Neuronal stem cell (in vitro differentiated cells): ENCODE measurements around the gene NSG2.

Source experiments
- DNase-seq: peaks from one replicate; pipeline ENCODE4 v3.0.0-alpha.2; 2013; ENCODE audit warnings: low spot score
- H2AFZ ChIP-seq: one replicate; pipeline ENCODE4 v1.6.1; 2013; ENCODE audit warnings: mild to moderate bottlenecking, low read length, inconsistent platforms
- H2AK5ac ChIP-seq: 2 replicates; pipeline ENCODE4 v1.6.1; 2013; ENCODE audit warnings: low read depth, mild to moderate bottlenecking, inconsistent platforms, low read length, moderate library complexity, mixed read lengths
- H2BK120ac ChIP-seq: 2 replicates; pipeline ENCODE4 v1.6.1; 2013; ENCODE audit warnings: low read depth, mild to moderate bottlenecking, inconsistent platforms, low read length, moderate library complexity, mixed read lengths
- H2BK12ac ChIP-seq: one replicate; pipeline ENCODE4 v1.6.1; 2013; ENCODE audit warnings: low read length, inconsistent platforms
- H2BK15ac ChIP-seq: 2 replicates; pipeline ENCODE4 v1.6.1; 2013; ENCODE audit warnings: mild to moderate bottlenecking, low read length, inconsistent platforms, mixed read lengths
- H2BK5ac ChIP-seq: one replicate; pipeline ENCODE4 v1.6.1; 2013; ENCODE audit warnings: inconsistent platforms, mild to moderate bottlenecking, low read length, moderate library complexity
- H3K14ac ChIP-seq: one replicate; pipeline ENCODE4 v1.6.1; 2013; ENCODE audit warnings: low read length, inconsistent platforms
- H3K18ac ChIP-seq: 2 replicates; pipeline ENCODE4 v1.6.1; 2013; ENCODE audit warnings: low read length, inconsistent platforms
- H3K23ac ChIP-seq: 2 replicates; pipeline ENCODE4 v1.6.1; 2013; ENCODE audit warnings: low read depth, mild to moderate bottlenecking, mixed read lengths, low read length, inconsistent platforms; ENCODE audit not compliant: poor library complexity
- H3K27ac ChIP-seq: replicated peaks from 3 replicates; pipeline ENCODE4 v1.5.1; 2013; ENCODE audit warnings: low read length, inconsistent platforms
- H3K27me3 ChIP-seq, 3 experiments: 2 replicates each; pipeline ENCODE4 v1.6.1; 2013; ENCODE audit warnings: low read length in 3 of 3, mild to moderate bottlenecking in 2 of 3, inconsistent platforms in 1 of 3, low read depth in 1 of 3, mixed read lengths in 1 of 3, moderate library complexity in 1 of 3; ENCODE audit not compliant: control insufficient read depth in 3 of 3, insufficient read depth in 3 of 3
- H3K36me3 ChIP-seq, 2 donors: replicated peaks in 1 of 2; 2 replicates each; pipeline ENCODE4 v1.6.1; 2013; ENCODE audit warnings: low read length in 2 of 2; ENCODE audit not compliant: control insufficient read depth in 2 of 2, insufficient read depth in 2 of 2
- H3K4ac ChIP-seq: 2 replicates; pipeline ENCODE4 v1.6.1; 2013; ENCODE audit warnings: inconsistent platforms, mild to moderate bottlenecking, low read length, moderate library complexity
- H3K4me1 ChIP-seq, 2 donors: 1 replicate in 1 of 2; 2 replicates in 1 of 2; pipeline ENCODE4 v1.6.1; 2013; ENCODE audit warnings: low read length in 2 of 2, low read depth in 1 of 2; ENCODE audit not compliant: control insufficient read depth in 2 of 2, insufficient read depth in 1 of 2
- H3K4me2 ChIP-seq: one replicate; pipeline ENCODE4 v1.6.1; 2013; ENCODE audit warnings: mild to moderate bottlenecking, low read length, inconsistent platforms; ENCODE audit not compliant: insufficient read depth, poor library complexity, severe bottlenecking
- H3K4me3 ChIP-seq, 2 donors: 2 replicates each; pipeline ENCODE4 v1.5.1; 2013; ENCODE audit warnings: low read length in 2 of 2, mild to moderate bottlenecking in 2 of 2, inconsistent platforms in 1 of 2, moderate library complexity in 1 of 2
- H3K79me1 ChIP-seq: one replicate; pipeline ENCODE4 v1.6.1; 2013; ENCODE audit warnings: low read depth, mild to moderate bottlenecking, inconsistent platforms, low read length, moderate library complexity
- H3K9ac ChIP-seq: one replicate; pipeline ENCODE4 v1.6.1; 2013; ENCODE audit warnings: mild to moderate bottlenecking, low read depth, low read length, inconsistent platforms; ENCODE audit not compliant: poor library complexity
- H3K9me3 ChIP-seq, 2 donors: replicated peaks in 1 of 2; 2 replicates each; pipeline versions ENCODE3 to v1.6.1; 2013; ENCODE audit warnings: low read length in 2 of 2, mild to moderate bottlenecking in 2 of 2, inconsistent platforms in 1 of 2, low read depth in 1 of 2, mixed read lengths in 1 of 2, moderate library complexity in 1 of 2; ENCODE audit not compliant: control insufficient read depth in 2 of 2, insufficient read depth in 1 of 2
- H4K8ac ChIP-seq: one replicate; pipeline ENCODE4 v1.6.1; 2013; ENCODE audit warnings: low read depth, mild to moderate bottlenecking, inconsistent platforms, low read length, moderate library complexity
- H4K91ac ChIP-seq: one replicate; pipeline ENCODE4 v1.6.1; 2013; ENCODE audit warnings: low read length, low read depth, mild to moderate bottlenecking, inconsistent platforms; ENCODE audit not compliant: poor library complexity
- WGBS, 2 donors: extraction: QIAGEN DNeasy Blood & Tissue Kit; methylation state at CpG; one replicate each; pipeline ENCODE4 v1.1.7; 2013; ENCODE audit warnings: missing lambda C conversion rate in 2 of 2, mixed read lengths in 1 of 2; ENCODE audit not compliant: insufficient read length in 2 of 2, insufficient replicate concordance in 1 of 2; ENCODE audit errors: extremely low coverage in 2 of 2; 5-methylcytosine and 5-hydroxymethylcytosine counted together

Gene NSG2

GRCh38 chr5:174078416-174078815 is 32.9 kb downstream of the NSG2 start:
- H2AFZ ChIP-seq: no peak overlapping the region
- H3K4ac ChIP-seq: no peak overlapping the region
- no peaks in the 10 kb centered on the region for H3K9me3 ChIP-seq
- no peak overlapping the region for H4K91ac ChIP-seq
- no peak overlapping the region for H2BK5ac ChIP-seq
- H2BK12ac ChIP-seq: no peak overlapping the region
- H3K36me3 ChIP-seq: no peaks in the 10 kb centered on the region
- H3K9ac ChIP-seq: no peak overlapping the region
- no CpG with 5 or more reads among the region's 3 CpGs for WGBS, 2 donors
- no peaks in the 10 kb centered on the region for H3K79me1 ChIP-seq
- no peaks in the 10 kb centered on the region for H3K27me3 ChIP-seq
- H2BK15ac ChIP-seq: no peak overlapping the region
- no peak overlapping the region for H3K18ac ChIP-seq
- H2BK120ac ChIP-seq: no peak overlapping the region
- no peak overlapping the region for H3K4me3 ChIP-seq
- no peak overlapping the region for H3K14ac ChIP-seq
- H3K4me1 ChIP-seq: peaks cover 0 to 3% of the 10 kb centered on the region in 2 donors
- no peak overlapping the region for H2AK5ac ChIP-seq
- no peak overlapping the region for H3K4me2 ChIP-seq
- no peak for DNase-seq
- no peak overlapping the region for H3K27ac ChIP-seq
- H3K23ac ChIP-seq: no peak overlapping the region
- H4K8ac ChIP-seq: no peak overlapping the region

- no peak overlapping the region for H4K8ac ChIP-seq
These were observed 36.8 kb downstream of the NSG2 start for GRCh38 chr5:174082286-174082685.

DNA sequence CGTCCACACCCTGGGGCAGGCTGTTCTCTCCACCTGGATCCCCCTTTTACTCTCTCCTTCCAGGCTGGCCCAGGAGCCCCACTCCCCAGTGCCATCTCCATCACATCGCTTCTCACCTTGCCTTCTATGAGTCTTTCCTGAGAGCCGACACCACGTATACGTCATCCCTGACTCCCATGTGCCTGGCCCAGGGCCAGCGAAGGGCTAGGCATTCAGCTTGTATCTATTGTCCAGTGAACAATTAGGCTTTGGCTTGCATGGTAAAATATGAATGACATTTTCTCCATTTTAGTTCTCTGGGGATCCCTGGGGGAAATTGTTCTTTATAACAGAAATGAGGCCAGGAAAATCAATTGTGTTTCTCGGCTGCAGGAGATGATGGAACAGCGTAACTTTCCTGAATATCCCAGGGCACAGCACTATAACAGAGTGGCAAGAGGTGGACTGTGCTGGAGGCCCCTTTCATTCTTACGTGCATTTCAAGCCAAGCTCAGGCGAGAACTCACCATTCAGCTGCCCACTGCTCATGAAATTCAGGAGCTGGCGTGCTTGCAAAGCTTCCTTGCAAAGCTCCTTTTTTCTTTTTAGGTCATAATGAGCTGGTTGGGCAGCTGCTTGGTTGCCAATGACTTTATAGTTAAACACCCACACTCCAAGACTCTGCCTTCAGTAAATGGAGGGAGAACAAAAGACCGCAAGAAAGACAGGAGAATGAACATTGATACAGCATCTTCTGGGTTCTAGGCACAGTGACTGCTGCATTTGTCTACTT is 37.7 kb downstream of the NSG2 start:
- no peak overlapping the region for H2BK12ac ChIP-seq
- no peak overlapping the region for H2AFZ ChIP-seq
- H3K27ac ChIP-seq: no peak overlapping the region
- H3K18ac ChIP-seq: peak overlapping the region; percentile 73
- H3K4me1 ChIP-seq: peaks cover 0 to 5% of the 10 kb centered on the region in 2 donors
- H3K23ac ChIP-seq: no peak overlapping the region
- no peaks in the 10 kb centered on the region for H3K27me3 ChIP-seq
- no peak overlapping the region for H2BK120ac ChIP-seq
- no peaks in the 10 kb centered on the region for H3K9me3 ChIP-seq
- WGBS, 2 donors: no CpG with 5 or more reads among the region's 12 CpGs
- no peaks in the 10 kb centered on the region for H3K36me3 ChIP-seq
- no peak overlapping the region for H4K91ac ChIP-seq
- peak overlapping the region; percentile 22 for H3K9ac ChIP-seq
- no peak for DNase-seq
- no peak overlapping the region for H2BK15ac ChIP-seq
- no peak overlapping the region for H2BK5ac ChIP-seq
- H3K79me1 ChIP-seq: no peaks in the 10 kb centered on the region
- H3K4me3 ChIP-seq: no peak overlapping the region
- H3K4me2 ChIP-seq: no peak overlapping the region
- H3K4ac ChIP-seq: no peak overlapping the region
- H2AK5ac ChIP-seq: peak overlapping the region; percentile 34
- H4K8ac ChIP-seq: no peak overlapping the region
- no peak overlapping the region for H3K14ac ChIP-seq

More at GRCh38 chr5:174082286-174082685, 36.8 kb downstream of the NSG2 start:
- Histone ChIP-seq H3K18ac (no peak overlapping the region), H3K4me2 (no peak overlapping the region), H3K4ac (no peak overlapping the region), H3K14ac (no peak overlapping the region), H2BK5ac (no peak overlapping the region), H2AFZ (no peak overlapping the region), H3K4me3 (no peak overlapping the region), H3K27ac (no peak overlapping the region), H3K36me3 (no peaks in the 10 kb centered on the region), H3K4me1 (peaks cover 0 to 5% of the 10 kb centered on the region in 2 donors), H3K79me1 (no peaks in the 10 kb centered on the region), H3K23ac (no peak overlapping the region), H4K91ac (no peak overlapping the region), H3K9me3 (no peaks in the 10 kb centered on the region), H2AK5ac (no peak overlapping the region), H2BK15ac (no peak overlapping the region), H2BK12ac (no peak overlapping the region), H2BK120ac (no peak overlapping the region), H3K27me3 (no peaks in the 10 kb centered on the region), H3K9ac (no peak overlapping the region)
- no CpG with 5 or more reads among the region's 2 CpGs for WGBS, 2 donors
- DNase-seq: no peak

DNA sequence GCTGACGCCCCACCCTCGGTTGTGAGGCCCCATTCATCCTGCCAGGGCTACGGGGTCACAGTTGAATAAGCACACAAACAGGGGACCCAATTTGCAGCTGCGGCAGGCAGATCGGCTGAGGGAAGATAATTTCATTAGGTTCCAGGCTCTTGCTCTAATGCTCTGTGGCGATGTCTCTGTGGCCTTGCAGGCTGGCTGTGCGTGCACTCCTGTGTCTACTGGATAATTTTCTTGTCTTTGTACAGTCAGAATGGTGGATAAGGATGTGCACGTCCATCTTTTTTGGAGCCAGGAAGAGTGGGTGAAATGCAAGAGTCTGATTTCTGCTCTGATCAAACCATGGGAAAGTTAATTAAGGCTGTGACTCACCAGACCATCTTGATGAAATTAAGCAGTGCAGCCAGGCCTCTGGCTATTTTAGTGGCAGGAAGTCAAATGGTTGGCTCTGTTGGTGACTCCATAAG is 39.2 kb downstream of the NSG2 start:
- no peak overlapping the region for H3K9ac ChIP-seq
- no peak overlapping the region for H3K4me3 ChIP-seq
- H2BK12ac ChIP-seq: no peak overlapping the region
- no peaks in the 10 kb centered on the region for H3K79me1 ChIP-seq
- H4K8ac ChIP-seq: no peak overlapping the region
- no peaks in the 10 kb centered on the region for H3K36me3 ChIP-seq
- H2AK5ac ChIP-seq: no peak overlapping the region
- no peak overlapping the region for H3K4ac ChIP-seq
- H3K23ac ChIP-seq: no peak overlapping the region
- no peak overlapping the region for H2BK120ac ChIP-seq
- H2BK5ac ChIP-seq: no peak overlapping the region
- H3K4me1 ChIP-seq: peaks cover 0 to 5% of the 10 kb centered on the region in 2 donors
- H2BK15ac ChIP-seq: no peak overlapping the region
- no peak overlapping the region for H2AFZ ChIP-seq
- H4K91ac ChIP-seq: no peak overlapping the region
- no peak overlapping the region for H3K4me2 ChIP-seq
- no peak for DNase-seq
- H3K14ac ChIP-seq: no peak overlapping the region
- no peaks in the 10 kb centered on the region for H3K27me3 ChIP-seq
- no peaks in the 10 kb centered on the region for H3K9me3 ChIP-seq
- whole genome bisulfite sequencing, 2 donors: no CpG with 5 or more reads among the region's 8 CpGs
- H3K27ac ChIP-seq: no peak overlapping the region
- H3K18ac ChIP-seq: no peak overlapping the region
